ENCODE results near the gene CYP2D6. TPM values are rescaled to one million over a fixed set of nuclear protein-coding genes. Genes with fewer than 3 reads are reported as not detected.
A peak's percentile ranks its signal among the peaks of the same experiment; 100 is the strongest.
"Not testable (repeated sequence)": the region's sequence is repeated elsewhere in the genome, so short reads cannot be mapped to it uniquely, and the experiment has no call there.

CYP2D6 gene
- total RNA-seq = 0.48 TPM
- 0.61 TPM for polyA plus RNA-seq

- H3K27ac ChIP-seq (ENCODE audit: low read depth); H3K4me3 ChIP-seq (ENCODE audit: low read depth, low read length); DNase-seq (ENCODE audit: extremely low spot score); H3K36me3 ChIP-seq (ENCODE audit: insufficient read depth); H3K4me1 ChIP-seq (ENCODE audit: insufficient read depth): not testable (repeated sequence)
- WGBS = 91% methylated on average over 13 of the region's 14 CpGs
Observed at GRCh38 chr22:42130639-42131431, at the start of gene CYP2D6. TSS of gene CYP2D6 (minus strand) at chr22:42130810. CDS start at chr22:42130791, 19 bp downstream.

- Histone ChIP-seq H3K27ac (ENCODE audit: low read depth) (no peak overlapping the region), H3K4me1 (ENCODE audit: insufficient read depth) (peaks cover 2% of the 10 kb centered on the region), H3K4me3 (ENCODE audit: low read depth, low read length) (no peak overlapping the region), H3K36me3 (ENCODE audit: insufficient read depth) (no peaks in the 10 kb centered on the region)
- WGBS = 82% methylated on average over 6 of the region's 6 CpGs
- no peak for DNase-seq (ENCODE audit: extremely low spot score)
Observed at GRCh38 chr22:42179616-42180015, 49.0 kb upstream of the CYP2D6 start.

GRCh38 chr22:42178910-42179519 lies 48.4 kb upstream of the CYP2D6 start:
- 93% methylated on average over 2 of the region's 2 CpGs for WGBS
- Histone ChIP-seq H3K4me3 (ENCODE audit: low read depth, low read length) (no peak overlapping the region), H3K36me3 (ENCODE audit: insufficient read depth) (no peaks in the 10 kb centered on the region), H3K4me1 (ENCODE audit: insufficient read depth) (peaks cover 2% of the 10 kb centered on the region), H3K27ac (ENCODE audit: low read depth) (no peak overlapping the region)
- no peak for DNase-seq (ENCODE audit: extremely low spot score)

- Histone ChIP-seq H3K4me1 (ENCODE audit: insufficient read depth) (peaks cover 2% of the 10 kb centered on the region), H3K4me3 (ENCODE audit: low read depth, low read length) (no peak overlapping the region), H3K27ac (ENCODE audit: low read depth) (no peak overlapping the region), H3K36me3 (ENCODE audit: insufficient read depth) (no peaks in the 10 kb centered on the region)
- 91% methylated on average over 5 of the region's 5 CpGs for WGBS
- DNase-seq (ENCODE audit: extremely low spot score) = no peak
Observed at GRCh38 chr22:42177891-42178336, 47.3 kb upstream of the CYP2D6 start.

- no peaks in the 10 kb centered on the region for H3K36me3 ChIP-seq (ENCODE audit: insufficient read depth)
- no peak overlapping the region for H3K4me3 ChIP-seq (ENCODE audit: low read depth, low read length)
- DNase-seq (ENCODE audit: extremely low spot score) = no peak
- 59% methylated on average over 10 of the region's 10 CpGs for WGBS
- H3K27ac ChIP-seq (ENCODE audit: low read depth) = no peak overlapping the region
- H3K4me1 ChIP-seq (ENCODE audit: insufficient read depth) = peaks cover 2% of the 10 kb centered on the region
Observed at GRCh38 chr22:42176255-42176915, 45.8 kb upstream of the CYP2D6 start.

- Histone ChIP-seq H3K4me3 (ENCODE audit: low read depth, low read length) (no peak overlapping the region), H3K27ac (ENCODE audit: low read depth) (no peak overlapping the region), H3K36me3 (ENCODE audit: insufficient read depth) (no peaks in the 10 kb centered on the region), H3K4me1 (ENCODE audit: insufficient read depth) (peaks cover 2% of the 10 kb centered on the region)
- DNase-seq (ENCODE audit: extremely low spot score) = no peak
- WGBS = 84% methylated on average over 4 of the region's 4 CpGs
Observed at GRCh38 chr22:42174062-42174461, 43.5 kb upstream of the CYP2D6 start.

GRCh38 chr22:42173183-42173926 lies 42.7 kb upstream of the CYP2D6 start:
- 88% methylated on average over 6 of the region's 6 CpGs for WGBS
- Histone ChIP-seq H3K27ac (ENCODE audit: low read depth) (no peak overlapping the region), H3K4me3 (ENCODE audit: low read depth, low read length) (no peak overlapping the region), H3K4me1 (ENCODE audit: insufficient read depth) (peaks cover 2% of the 10 kb centered on the region), H3K36me3 (ENCODE audit: insufficient read depth) (no peaks in the 10 kb centered on the region)
- DNase-seq (ENCODE audit: extremely low spot score) = no peak

- DNase-seq (ENCODE audit: extremely low spot score) = no peak
- no peaks in the 10 kb centered on the region for H3K36me3 ChIP-seq (ENCODE audit: insufficient read depth)
- 56% methylated on average over 5 of the region's 5 CpGs for WGBS
- no peak overlapping the region for H3K4me3 ChIP-seq (ENCODE audit: low read depth, low read length)
- H3K4me1 ChIP-seq (ENCODE audit: insufficient read depth) = peaks cover 2% of the 10 kb centered on the region
- no peak overlapping the region for H3K27ac ChIP-seq (ENCODE audit: low read depth)
Observed at GRCh38 chr22:42172773-42173172, 42.2 kb upstream of the CYP2D6 start.

GRCh38 chr22:42171946-42172719 lies 41.5 kb upstream of the CYP2D6 start:
- no peak overlapping the region for H3K27ac ChIP-seq (ENCODE audit: low read depth)
- no peaks in the 10 kb centered on the region for H3K36me3 ChIP-seq (ENCODE audit: insufficient read depth)
- no peaks in the 10 kb centered on the region for H3K4me1 ChIP-seq (ENCODE audit: insufficient read depth)
- DNase-seq (ENCODE audit: extremely low spot score) = no peak
- 90% methylated on average over 8 of the region's 8 CpGs for WGBS
- H3K4me3 ChIP-seq (ENCODE audit: low read depth, low read length) = no peak overlapping the region

- no peak overlapping the region for H3K4me3 ChIP-seq (ENCODE audit: low read depth, low read length)
- DNase-seq (ENCODE audit: extremely low spot score) = no peak
- no peak overlapping the region for H3K27ac ChIP-seq (ENCODE audit: low read depth)
- no peaks in the 10 kb centered on the region for H3K36me3 ChIP-seq (ENCODE audit: insufficient read depth)
- no peaks in the 10 kb centered on the region for H3K4me1 ChIP-seq (ENCODE audit: insufficient read depth)
- WGBS = 71% methylated on average over 5 of the region's 5 CpGs
Observed at GRCh38 chr22:42171417-42171816, 40.8 kb upstream of the CYP2D6 start.

- Histone ChIP-seq H3K27ac (ENCODE audit: low read depth) (no peak overlapping the region), H3K4me3 (ENCODE audit: low read depth, low read length) (no peak overlapping the region), H3K4me1 (ENCODE audit: insufficient read depth) (no peaks in the 10 kb centered on the region), H3K36me3 (ENCODE audit: insufficient read depth) (no peaks in the 10 kb centered on the region)
- no peak for DNase-seq (ENCODE audit: extremely low spot score)
- WGBS = 75% methylated on average over 5 of the region's 5 CpGs
Observed at GRCh38 chr22:42170946-42171345, 40.3 kb upstream of the CYP2D6 start.

- WGBS = 47% methylated on average over 7 of the region's 7 CpGs
- peak; percentile 37 for DNase-seq (ENCODE audit: extremely low spot score)
- H3K27ac ChIP-seq (ENCODE audit: low read depth) = no peak overlapping the region
- H3K4me1 ChIP-seq (ENCODE audit: insufficient read depth) = no peaks in the 10 kb centered on the region
- no peaks in the 10 kb centered on the region for H3K36me3 ChIP-seq (ENCODE audit: insufficient read depth)
- H3K4me3 ChIP-seq (ENCODE audit: low read depth, low read length) = no peak overlapping the region
Observed at GRCh38 chr22:42169055-42169469, 38.5 kb upstream of the CYP2D6 start.

GRCh38 chr22:42168476-42168875 lies 37.9 kb upstream of the CYP2D6 start:
- no peak overlapping the region for H3K27ac ChIP-seq (ENCODE audit: low read depth)
- no peak overlapping the region for H3K4me3 ChIP-seq (ENCODE audit: low read depth, low read length)
- H3K36me3 ChIP-seq (ENCODE audit: insufficient read depth) = no peaks in the 10 kb centered on the region
- no peaks in the 10 kb centered on the region for H3K4me1 ChIP-seq (ENCODE audit: insufficient read depth)
- DNase-seq (ENCODE audit: extremely low spot score) = no peak
- WGBS = 94% methylated on average over 15 of the region's 15 CpGs
